Lower leg skin (tissue), 3 donors: ENCODE results near the gene PCSK5.

Experiments
- CTCF ChIP-seq, 3 donors: fragments of 450-650 bp; IDR thresholded peaks; one replicate each; pipeline ENCODE4 v1.5.1; 2016; ENCODE audit warnings: antibody characterized with exemption in 3 of 3, mild to moderate bottlenecking in 3 of 3, moderate library complexity in 2 of 3
- POLR2A ChIP-seq, 2 donors: fragments of 450-650 bp; IDR thresholded peaks; one replicate each; pipeline ENCODE4 v1.6.1; 2016 to 2017; ENCODE audit warnings: antibody characterized with exemption in 2 of 2, mild to moderate bottlenecking in 1 of 2, moderate library complexity in 1 of 2

DNA sequence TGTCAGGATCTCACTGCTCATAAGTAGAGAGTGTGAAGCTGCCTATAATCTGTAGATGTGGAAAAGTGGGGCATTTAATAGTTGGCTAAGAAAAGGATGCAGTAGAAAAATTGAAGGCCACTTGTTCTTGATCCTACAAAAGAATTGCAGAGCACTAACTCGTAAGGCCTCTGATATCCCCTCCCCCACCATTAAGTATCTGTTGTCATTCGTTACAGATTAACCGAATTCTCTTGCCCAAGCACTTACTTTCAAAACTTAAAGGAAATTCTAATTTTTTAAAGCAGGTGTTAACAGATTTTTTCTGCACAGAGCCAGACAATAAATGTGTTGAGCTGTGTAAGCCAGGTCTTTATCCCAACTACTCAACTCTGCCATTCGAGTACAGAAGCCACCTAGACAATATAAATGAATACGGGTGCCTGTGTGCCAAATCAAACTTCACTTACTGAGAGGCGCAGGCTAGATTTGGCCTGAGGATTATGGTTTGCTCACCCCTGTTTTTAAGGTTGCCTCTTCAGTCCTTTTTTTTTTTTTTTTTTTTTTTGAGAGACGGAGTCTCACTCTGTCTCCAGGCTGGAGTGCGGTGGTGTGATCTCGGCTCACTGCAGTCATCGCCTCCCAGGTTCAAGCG lies 268.9 kb downstream of the PCSK5 start:
- TF ChIP-seq CTCF (IDR thresholded peaks at IDR 0.05) (no peak), POLR2A (IDR thresholded peaks at IDR 0.05) (no peak)
